ENCODE data around the gene SDR42E1. TPM values are rescaled to one million over a fixed set of nuclear protein-coding genes. Genes with fewer than 3 reads are reported as not detected.

Gene SDR42E1
- total and polyA plus RNA-seq, 2 of the 4 experiments (the other 2 are of a cell fraction) = 0.44 to 0.72 TPM

DNA sequence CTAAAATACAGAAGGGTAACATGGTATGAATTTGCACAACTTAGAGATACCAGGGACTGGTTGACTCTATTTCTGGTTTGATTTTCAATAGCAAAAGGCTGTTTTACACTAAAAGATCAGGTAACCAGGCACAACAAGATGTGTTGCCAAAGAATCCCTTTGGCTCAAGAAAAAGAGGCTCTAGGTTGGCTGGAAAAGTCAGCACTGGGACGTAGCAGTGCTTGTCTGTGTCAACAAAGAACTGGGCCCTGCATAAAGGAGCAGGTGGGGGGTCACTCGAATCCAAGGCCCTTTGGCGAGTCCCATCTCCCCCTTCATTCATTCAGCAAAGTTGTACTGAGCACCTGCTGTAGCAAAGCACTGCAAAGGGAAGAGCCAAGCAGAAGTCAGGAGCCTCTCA lies 18.4 kb downstream of the SDR42E1 start:
- H4K8ac ChIP-seq (ENCODE audit: low read depth in 2 of 2, low read length in 2 of 2) = no peak overlapping the region
- H3K4ac ChIP-seq (ENCODE audit: low read depth, low read length) = no peak overlapping the region
- DNase-seq = no peak
- no peaks in the 10 kb centered on the region for H3K9me3 ChIP-seq (ENCODE audit: control insufficient read depth, insufficient read depth, low read length)
- H3K4me2 ChIP-seq (ENCODE audit: low read depth, low read length) = no peak overlapping the region
- no peak overlapping the region for H2AFZ ChIP-seq (replicated peaks; ENCODE audit: low read length, poor library complexity)
- TF ChIP-seq FOS (IDR thresholded peaks at IDR 0.05; ENCODE audit: low read depth, low read length) (no peak), NFE2L2 (IDR thresholded peaks at IDR 0.05; ENCODE audit: low read depth, low read length) (no peak), MXI1 (IDR thresholded peaks at IDR 0.05; ENCODE audit: borderline replicate concordance, low read depth, low read length) (no peak), MAZ (IDR thresholded peaks at IDR 0.05; ENCODE audit: borderline replicate concordance, low read depth, low read length) (no peak), RCOR1 (IDR thresholded peaks at IDR 0.05; ENCODE audit: insufficient replicate concordance, low read length) (no peak), CHD1 (IDR thresholded peaks at IDR 0.05; ENCODE audit: low read depth, low read length) (no peak), POLR2A (IDR thresholded peaks at IDR 0.05; ENCODE audit: low read depth, low read length) (no peak), RFX5 (IDR thresholded peaks at IDR 0.05; ENCODE audit: low read depth, low read length) (no peak), MAFK (IDR thresholded peaks at IDR 0.05; ENCODE audit: low read depth, low read length) (no peak), SMC3 (IDR thresholded peaks at IDR 0.05; ENCODE audit: low read depth, low read length) (no peak), CEBPB (IDR thresholded peaks at IDR 0.05; ENCODE audit: low read depth, low read length) (no peak), RAD21 (IDR thresholded peaks at IDR 0.05; ENCODE audit: low read length) (no peak), BHLHE40 (IDR thresholded peaks at IDR 0.05; ENCODE audit: low read depth, low read length) (no peak)
- TF ChIP-seq, protein P1, sequence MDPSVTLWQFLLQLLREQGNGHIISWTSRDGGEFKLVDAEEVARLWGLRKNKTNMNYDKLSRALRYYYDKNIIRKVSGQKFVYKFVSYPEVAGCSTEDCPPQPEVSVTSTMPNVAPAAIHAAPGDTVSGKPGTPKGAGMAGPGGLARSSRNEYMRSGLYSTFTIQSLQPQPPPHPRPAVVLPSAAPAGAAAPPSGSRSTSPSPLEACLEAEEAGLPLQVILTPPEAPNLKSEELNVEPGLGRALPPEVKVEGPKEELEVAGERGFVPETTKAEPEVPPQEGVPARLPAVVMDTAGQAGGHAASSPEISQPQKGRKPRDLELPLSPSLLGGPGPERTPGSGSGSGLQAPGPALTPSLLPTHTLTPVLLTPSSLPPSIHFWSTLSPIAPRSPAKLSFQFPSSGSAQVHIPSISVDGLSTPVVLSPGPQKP (IDR thresholded peaks at IDR 0.05; ENCODE audit: borderline replicate concordance, low read depth, low read length) = no peak
- TF ChIP-seq, protein P2, sequence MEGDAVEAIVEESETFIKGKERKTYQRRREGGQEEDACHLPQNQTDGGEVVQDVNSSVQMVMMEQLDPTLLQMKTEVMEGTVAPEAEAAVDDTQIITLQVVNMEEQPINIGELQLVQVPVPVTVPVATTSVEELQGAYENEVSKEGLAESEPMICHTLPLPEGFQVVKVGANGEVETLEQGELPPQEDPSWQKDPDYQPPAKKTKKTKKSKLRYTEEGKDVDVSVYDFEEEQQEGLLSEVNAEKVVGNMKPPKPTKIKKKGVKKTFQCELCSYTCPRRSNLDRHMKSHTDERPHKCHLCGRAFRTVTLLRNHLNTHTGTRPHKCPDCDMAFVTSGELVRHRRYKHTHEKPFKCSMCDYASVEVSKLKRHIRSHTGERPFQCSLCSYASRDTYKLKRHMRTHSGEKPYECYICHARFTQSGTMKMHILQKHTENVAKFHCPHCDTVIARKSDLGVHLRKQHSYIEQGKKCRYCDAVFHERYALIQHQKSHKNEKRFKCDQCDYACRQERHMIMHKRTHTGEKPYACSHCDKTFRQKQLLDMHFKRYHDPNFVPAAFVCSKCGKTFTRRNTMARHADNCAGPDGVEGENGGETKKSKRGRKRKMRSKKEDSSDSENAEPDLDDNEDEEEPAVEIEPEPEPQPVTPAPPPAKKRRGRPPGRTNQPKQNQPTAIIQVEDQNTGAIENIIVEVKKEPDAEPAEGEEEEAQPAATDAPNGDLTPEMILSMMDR (conservative IDR thresholded peaks at IDR 0.05; ENCODE audit: low read depth, low read length) = no peak
- TF ChIP-seq, protein P3, sequence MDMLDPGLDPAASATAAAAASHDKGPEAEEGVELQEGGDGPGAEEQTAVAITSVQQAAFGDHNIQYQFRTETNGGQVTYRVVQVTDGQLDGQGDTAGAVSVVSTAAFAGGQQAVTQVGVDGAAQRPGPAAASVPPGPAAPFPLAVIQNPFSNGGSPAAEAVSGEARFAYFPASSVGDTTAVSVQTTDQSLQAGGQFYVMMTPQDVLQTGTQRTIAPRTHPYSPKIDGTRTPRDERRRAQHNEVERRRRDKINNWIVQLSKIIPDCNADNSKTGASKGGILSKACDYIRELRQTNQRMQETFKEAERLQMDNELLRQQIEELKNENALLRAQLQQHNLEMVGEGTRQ (IDR thresholded peaks at IDR 0.05; ENCODE audit: low read depth, low read length) = no peak
- H3K14ac ChIP-seq (replicated peaks; ENCODE audit: low read depth, low read length) = no peak overlapping the region
- no peak overlapping the region for H2BK5ac ChIP-seq (ENCODE audit: low read depth, low read length, poor library complexity, severe bottlenecking)
- no peak overlapping the region for H3K4me3 ChIP-seq (ENCODE audit: insufficient read depth, low read depth, low read length)
- H3K79me1 ChIP-seq (ENCODE audit: low read depth in 1 of 2, low read length in 2 of 2) = no peaks in the 10 kb centered on the region
- no peak for ATAC-seq (ENCODE audit: low read depth)
- POLR2A ChIA-PET (ENCODE audit: unreplicated experiment) = no interaction called here
- WGBS, 2 experiments (ENCODE audit: extremely low coverage in 2 of 2, insufficient read length in 1 of 2) = 29% methylated on average over 3 of the region's 3 CpGs; no CpG with 5 or more reads in 1 of the 2 experiments
- no peaks in the 10 kb centered on the region for H3K36me3 ChIP-seq (ENCODE audit: control insufficient read depth, insufficient read depth, low read length)
- no peak overlapping the region for H3K18ac ChIP-seq (ENCODE audit: low read depth, low read length)
- peaks cover 6% of the 10 kb centered on the region for H3K4me1 ChIP-seq (ENCODE audit: control insufficient read depth, insufficient read depth, low read length)
- dilution Hi-C loops (cut with HindIII; ENCODE audit: low sequenced_read_pairs, unreplicated experiment) (no loop called here), intact Hi-C loops (cut with micrococcal nuclease) (no loop called here), in situ Hi-C loops (cut with MboI; ENCODE audit: low sequenced_read_pairs) (no loop called here)
- no peak overlapping the region for H2BK15ac ChIP-seq (ENCODE audit: low read depth, low read length)
- H4K5ac ChIP-seq (ENCODE audit: low read depth, low read length) = no peak overlapping the region
- no peak overlapping the region for H3K56ac ChIP-seq (ENCODE audit: extremely low read depth, insufficient read depth, low read length)
- H2BK20ac ChIP-seq (ENCODE audit: low read depth, low read length) = no peak overlapping the region
- no peaks in the 10 kb centered on the region for H3K27me3 ChIP-seq (ENCODE audit: control insufficient read depth, insufficient read depth, low read length)
- H4K20me1 ChIP-seq (ENCODE audit: insufficient read depth, low read length) = 0 out of 2 replicates have a peak, but pooled peaks cover 3% of the 10 kb centered on the region
- no peak overlapping the region for H2AK9ac ChIP-seq (replicated peaks; ENCODE audit: low read depth, low read length, poor library complexity)
- no peaks in the 10 kb centered on the region; the same call in 1 of the 2 replicates for H3K9me1 ChIP-seq (ENCODE audit: insufficient read depth, low read length)
- H2BK120ac ChIP-seq (ENCODE audit: low read depth, low read length) = no peak overlapping the region
- H2AK5ac ChIP-seq (ENCODE audit: low read depth, low read length) = no peak overlapping the region
- no peak overlapping the region for H4K91ac ChIP-seq (ENCODE audit: insufficient read depth, low read depth, low read length)
- H3K23ac ChIP-seq (ENCODE audit: low read depth, low read length) = no peak overlapping the region
- H3K27ac ChIP-seq (ENCODE audit: insufficient read depth, low read length) = no peak overlapping the region
- CTCF ChIA-PET = no interaction called here
- no TSS peak for BruUV-seq (replicated peaks)
- no peak overlapping the region for H3K9ac ChIP-seq (ENCODE audit: low read depth, low read length)
